ENCODE results near the gene DUOX2.

DUOX2 gene

GRCh38 chr15:45099549-45100165, 14.3 kb downstream of the DUOX2 start:
- TF ChIP-seq CTCF (IDR thresholded peaks at IDR 0.05; ENCODE audit: insufficient read depth, low read depth, low read length, missing control alignments) = no peak
- DNase-seq (ENCODE audit: low read depth) = no peak
- no peak overlapping the region for H3K4me3 ChIP-seq (ENCODE audit: low read length)

- no peak for DNase-seq (ENCODE audit: low read depth)
- TF ChIP-seq CTCF (IDR thresholded peaks at IDR 0.05; ENCODE audit: insufficient read depth, low read depth, low read length, missing control alignments) = no peak
- H3K4me3 ChIP-seq (ENCODE audit: low read length) = no peak overlapping the region
Measured at GRCh38 chr15:45097466-45097865, 16.5 kb downstream of the DUOX2 start.

GRCh38 chr15:45095661-45096060, 18.3 kb downstream of the DUOX2 start:
- no peak overlapping the region for H3K4me3 ChIP-seq (ENCODE audit: low read length)
- no peak for TF ChIP-seq CTCF (IDR thresholded peaks at IDR 0.05; ENCODE audit: insufficient read depth, low read depth, low read length, missing control alignments)
- DNase-seq (ENCODE audit: low read depth) = no peak

GRCh38 chr15:45094358-45094730, 19.6 kb downstream of the DUOX2 start:
- DNase-seq (ENCODE audit: low read depth) = no peak
- no peak overlapping the region for H3K4me3 ChIP-seq (ENCODE audit: low read length)
- no peak for TF ChIP-seq CTCF (IDR thresholded peaks at IDR 0.05; ENCODE audit: insufficient read depth, low read depth, low read length, missing control alignments)

GRCh38 chr15:45093622-45094357, 20.2 kb downstream of the DUOX2 start:
- no peak for TF ChIP-seq CTCF (IDR thresholded peaks at IDR 0.05; ENCODE audit: insufficient read depth, low read depth, low read length, missing control alignments)
- H3K4me3 ChIP-seq (ENCODE audit: low read length) = no peak overlapping the region
- no peak for DNase-seq (ENCODE audit: low read depth)

- DNase-seq (ENCODE audit: low read depth) = no peak
- TF ChIP-seq CTCF (IDR thresholded peaks at IDR 0.05; ENCODE audit: insufficient read depth, low read depth, low read length, missing control alignments) = no peak
Measured at GRCh38 chr15:45093013-45093412, 21.0 kb downstream of the DUOX2 start.

GRCh38 chr15:45091576-45091975, 22.4 kb downstream of the DUOX2 start:
- H3K4me3 ChIP-seq (ENCODE audit: low read length) = no peak overlapping the region
- TF ChIP-seq CTCF (IDR thresholded peaks at IDR 0.05; ENCODE audit: insufficient read depth, low read depth, low read length, missing control alignments) = no peak
- DNase-seq (ENCODE audit: low read depth) = no peak

More at GRCh38 chr15:45093013-45093412, 21.0 kb downstream of the DUOX2 start:
- no peak overlapping the region for H3K4me3 ChIP-seq (ENCODE audit: low read length)
